Measurements from ENCODE around the gene BRSK2. TPM values are rescaled to one million over a fixed set of nuclear protein-coding genes. Genes with fewer than 3 reads are reported as not detected.

BRSK2 gene
- total and polyA plus RNA-seq, 9 of the 15 experiments (the other 6 are each of a cell fraction or from before 2014, with no cell fraction given): 0.06 to 0.52 (median 0.18) TPM; not detected in 5

- DNase-seq (ENCODE audit: extremely low read depth in 1 of 4, low spot score in 3 of 4) (no peak), FAIRE-seq (no peak), ATAC-seq (no peak)
- H3K79me2 ChIP-seq (ENCODE audit: control insufficient read depth, insufficient read depth, low read length): peaks cover 5% of the 10 kb centered on the region
- H3K4me2 ChIP-seq (ENCODE audit: insufficient read depth, low read length): no peak overlapping the region
- POLR2A ChIA-PET: interaction anchor here (0.6 kb wide), 1 partner anchor 151 kb away, joined by 3 read pairs; no protein-coding TSS in a partner anchor
- TF ChIP-seq ATF6 (CRISPR knock-in tag; IDR thresholded peaks at IDR 0.05) (no peak), SPI1 (IDR thresholded peaks at IDR 0.05; ENCODE audit: borderline replicate concordance, low read depth, low read length) (peak; percentile 24; the same call in 1 of the 2 replicates)
- intact Hi-C loops (cut with micrococcal nuclease) (no loop called here), in situ Hi-C loops (cut with MboI) (no loop called here)
- no peak overlapping the region for H3K4me3 ChIP-seq
- no peak overlapping the region for H2AFZ ChIP-seq (ENCODE audit: low read depth, low read length)
- H3K27me3 ChIP-seq (ENCODE audit: control insufficient read depth in 2 of 2, insufficient read depth in 2 of 2, low read length in 2 of 2): no peaks in the 10 kb centered on the region
- BruUV-seq (replicated peaks): no TSS peak
- 42% methylated on average over 3 of the region's 3 CpGs for WGBS (ENCODE audit: insufficient coverage, low coverage, missing lambda C conversion rate)
- H3K4me1 ChIP-seq (replicated peaks in 1 of 2; ENCODE audit: control insufficient read depth in 2 of 2, insufficient read depth in 2 of 2, low read length in 2 of 2): peaks cover 0 to 3% of the 10 kb centered on the region in 2 experiments; a peak in 1 of 5 replicates
- CTCF ChIA-PET (ENCODE audit: low intra/inter-chr PET ratio): no interaction called here
- H3K9me3 ChIP-seq (replicated peaks; ENCODE audit: control insufficient read depth, insufficient read depth, low read depth, low read length): no peaks in the 10 kb centered on the region
- no peaks in the 10 kb centered on the region for H3K36me3 ChIP-seq (ENCODE audit: control insufficient read depth, insufficient read depth, low read length)
- no peak overlapping the region for H3K9ac ChIP-seq (ENCODE audit: insufficient read depth in 1 of 2, low read depth in 2 of 2, low read length in 2 of 2)
- H3K27ac ChIP-seq (ENCODE audit: extremely low read depth, low read depth, low read length): no peak overlapping the region
- H4K20me1 ChIP-seq (replicated peaks; ENCODE audit: control insufficient read depth, insufficient read depth, low read length): peaks cover 30% of the 10 kb centered on the region
- H3K9me1 ChIP-seq (ENCODE audit: control insufficient read depth, insufficient read depth, low read length): no peaks in the 10 kb centered on the region
Observed at GRCh38 chr11:1493650-1494244, 104.0 kb downstream of the BRSK2 start.

DNA sequence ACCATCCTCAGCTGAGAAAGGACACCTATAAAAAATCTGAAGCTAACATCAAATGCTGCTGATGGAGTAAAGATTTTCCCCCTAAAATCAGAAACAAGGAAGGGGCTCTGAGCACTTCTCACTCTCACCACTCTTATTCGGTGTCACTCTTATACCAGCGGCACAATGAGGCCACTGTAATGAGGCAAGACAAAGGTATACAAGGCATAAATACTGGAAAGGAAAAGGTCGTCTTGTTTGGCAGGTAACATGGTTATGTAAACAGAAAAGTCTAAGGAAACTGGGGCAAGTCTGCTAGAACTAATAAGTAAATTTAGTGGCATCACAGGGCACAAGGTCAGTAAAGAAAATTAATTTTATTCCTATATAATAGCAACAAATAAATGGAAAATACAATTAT, 104.9 kb downstream of the BRSK2 start:
- H4K20me1 ChIP-seq (replicated peaks; ENCODE audit: control insufficient read depth, insufficient read depth, low read length): peaks cover 22% of the 10 kb centered on the region; the same call in 1 of the 2 replicates
- in situ Hi-C loops (cut with MboI) (no loop called here), intact Hi-C loops (cut with micrococcal nuclease) (no loop called here)
- no peaks in the 10 kb centered on the region for H3K36me3 ChIP-seq (ENCODE audit: control insufficient read depth, insufficient read depth, low read length)
- ChIA-PET POLR2A (no interaction called here), CTCF (ENCODE audit: low intra/inter-chr PET ratio) (no interaction called here)
- FAIRE-seq (no peak), ATAC-seq (no peak), DNase-seq (ENCODE audit: extremely low read depth in 1 of 4, low spot score in 3 of 4) (no peak)
- no peak overlapping the region for H2AFZ ChIP-seq (ENCODE audit: low read depth, low read length)
- 0 out of 2 replicates have a peak, but pooled peaks cover 2% of the 10 kb centered on the region for H3K9me3 ChIP-seq (replicated peaks; ENCODE audit: control insufficient read depth, insufficient read depth, low read depth, low read length)
- no peak overlapping the region for H3K4me2 ChIP-seq (ENCODE audit: insufficient read depth, low read length)
- no peak overlapping the region for H3K9ac ChIP-seq (ENCODE audit: insufficient read depth in 1 of 2, low read depth in 2 of 2, low read length in 2 of 2)
- H3K27ac ChIP-seq (ENCODE audit: extremely low read depth, low read depth, low read length): no peak overlapping the region
- peaks cover 5% of the 10 kb centered on the region for H3K79me2 ChIP-seq (ENCODE audit: control insufficient read depth, insufficient read depth, low read length)
- peaks cover 0 to 6% of the 10 kb centered on the region in 2 experiments; a peak in 1 of 5 replicates for H3K4me1 ChIP-seq (replicated peaks in 1 of 2; ENCODE audit: control insufficient read depth in 2 of 2, insufficient read depth in 2 of 2, low read length in 2 of 2)
- H3K4me3 ChIP-seq: no peak overlapping the region
- no TSS peak for BruUV-seq (replicated peaks)
- 22% methylated on average over 3 of the region's 3 CpGs for WGBS (ENCODE audit: insufficient coverage, low coverage, missing lambda C conversion rate)
- H3K9me1 ChIP-seq (ENCODE audit: control insufficient read depth, insufficient read depth, low read length): no peaks in the 10 kb centered on the region
- no peaks in the 10 kb centered on the region for H3K27me3 ChIP-seq (ENCODE audit: control insufficient read depth in 2 of 2, insufficient read depth in 2 of 2, low read length in 2 of 2)
- TF ChIP-seq ZFP30 (CRISPR knock-in tag; IDR thresholded peaks at IDR 0.05; ENCODE audit: borderline replicate concordance): no peak
- no peak for TF ChIP-seq SNAPC5 (CRISPR knock-in tag; IDR thresholded peaks at IDR 0.05)
- no peak for TF ChIP-seq NBN (IDR thresholded peaks at IDR 0.05; ENCODE audit: low read depth)
- TF ChIP-seq ZNF780A (CRISPR knock-in tag; IDR thresholded peaks at IDR 0.05): no peak

All from K562 (cell line).